ENCODE measurements around the gene ABCB11.

Gene ABCB11

GRCh38 chr2:168912466-168912865 is 118.7 kb downstream of the ABCB11 start:
- peak overlapping the region; percentile 30 for H3K4me3 ChIP-seq (ENCODE audit: low read depth, low read length)
- in situ Hi-C loops (cut with HindIII; ENCODE audit: low sequenced_read_pairs), result no loop called here
- TF ChIP-seq, protein P1, sequence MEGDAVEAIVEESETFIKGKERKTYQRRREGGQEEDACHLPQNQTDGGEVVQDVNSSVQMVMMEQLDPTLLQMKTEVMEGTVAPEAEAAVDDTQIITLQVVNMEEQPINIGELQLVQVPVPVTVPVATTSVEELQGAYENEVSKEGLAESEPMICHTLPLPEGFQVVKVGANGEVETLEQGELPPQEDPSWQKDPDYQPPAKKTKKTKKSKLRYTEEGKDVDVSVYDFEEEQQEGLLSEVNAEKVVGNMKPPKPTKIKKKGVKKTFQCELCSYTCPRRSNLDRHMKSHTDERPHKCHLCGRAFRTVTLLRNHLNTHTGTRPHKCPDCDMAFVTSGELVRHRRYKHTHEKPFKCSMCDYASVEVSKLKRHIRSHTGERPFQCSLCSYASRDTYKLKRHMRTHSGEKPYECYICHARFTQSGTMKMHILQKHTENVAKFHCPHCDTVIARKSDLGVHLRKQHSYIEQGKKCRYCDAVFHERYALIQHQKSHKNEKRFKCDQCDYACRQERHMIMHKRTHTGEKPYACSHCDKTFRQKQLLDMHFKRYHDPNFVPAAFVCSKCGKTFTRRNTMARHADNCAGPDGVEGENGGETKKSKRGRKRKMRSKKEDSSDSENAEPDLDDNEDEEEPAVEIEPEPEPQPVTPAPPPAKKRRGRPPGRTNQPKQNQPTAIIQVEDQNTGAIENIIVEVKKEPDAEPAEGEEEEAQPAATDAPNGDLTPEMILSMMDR (IDR thresholded peaks at IDR 0.05; ENCODE audit: low read depth, low read length), result no peak
- DNase-seq (ENCODE audit: low read depth, low spot score), result no peak

- in situ Hi-C loops (cut with HindIII; ENCODE audit: low sequenced_read_pairs), result no loop called here
- TF ChIP-seq, protein P1 (IDR thresholded peaks at IDR 0.05; ENCODE audit: low read depth, low read length), result no peak
- no peak for DNase-seq (ENCODE audit: low read depth, low spot score)
- no peak overlapping the region for H3K4me3 ChIP-seq (ENCODE audit: low read depth, low read length)
Observed at GRCh38 chr2:168910330-168910729, 120.8 kb downstream of the ABCB11 start.

- in situ Hi-C loops (cut with HindIII; ENCODE audit: low sequenced_read_pairs), result no loop called here
- H3K4me3 ChIP-seq (ENCODE audit: low read depth, low read length), result no peak overlapping the region
- DNase-seq (ENCODE audit: low read depth, low spot score), result no peak
- TF ChIP-seq, protein P1 (IDR thresholded peaks at IDR 0.05; ENCODE audit: low read depth, low read length), result no peak
Observed at GRCh38 chr2:168907940-168908662, 123.0 kb downstream of the ABCB11 start.

DNA sequence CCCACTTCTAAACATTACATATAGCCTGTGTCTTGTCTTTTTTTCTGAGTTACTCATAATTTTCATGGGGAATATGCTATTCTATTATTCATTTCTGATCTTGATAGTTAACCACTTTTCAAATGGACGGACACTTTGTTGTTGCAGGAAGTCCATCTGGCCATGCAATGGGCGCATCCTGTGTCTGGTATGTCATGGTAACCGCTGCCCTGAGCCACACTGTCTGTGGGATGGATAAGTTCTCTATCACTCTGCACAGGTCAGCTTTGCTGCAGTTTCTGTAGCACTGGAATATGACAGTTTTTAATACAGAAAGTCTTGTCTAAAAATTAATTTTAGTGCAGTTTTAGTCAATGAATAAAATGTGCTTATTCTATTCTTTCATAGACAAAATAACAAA is 126.8 kb downstream of the ABCB11 start:
- TF ChIP-seq, protein P1 (IDR thresholded peaks at IDR 0.05; ENCODE audit: low read depth, low read length), result no peak
- in situ Hi-C loops (cut with HindIII; ENCODE audit: low sequenced_read_pairs), result no loop called here
- no peak overlapping the region for H3K4me3 ChIP-seq (ENCODE audit: low read depth, low read length)
- DNase-seq (ENCODE audit: low read depth, low spot score), result no peak

DNA sequence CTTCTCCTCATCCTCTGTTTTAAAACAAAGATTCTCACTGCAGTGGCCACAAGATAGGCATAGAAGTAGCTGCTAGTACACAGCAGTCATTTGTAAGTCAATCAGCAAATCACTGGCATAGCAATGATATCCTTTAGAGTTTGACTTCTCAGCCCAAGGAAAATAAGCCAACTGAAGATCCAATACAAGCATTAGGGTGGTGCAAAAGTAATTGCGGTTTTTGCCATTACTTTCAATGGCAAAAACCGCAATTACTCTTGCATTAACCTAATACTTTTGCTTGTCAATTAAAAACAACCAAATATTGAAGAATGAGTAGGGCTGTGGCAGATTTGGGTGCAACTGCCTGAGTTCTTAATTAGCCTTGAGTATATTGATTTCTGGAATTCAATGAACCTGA is 127.2 kb downstream of the ABCB11 start:
- TF ChIP-seq, protein P1 (IDR thresholded peaks at IDR 0.05; ENCODE audit: low read depth, low read length), result no peak
- in situ Hi-C loops (cut with HindIII; ENCODE audit: low sequenced_read_pairs), result no loop called here
- DNase-seq (ENCODE audit: low read depth, low spot score), result no peak
- H3K4me3 ChIP-seq (ENCODE audit: low read depth, low read length), result no peak overlapping the region

DNA sequence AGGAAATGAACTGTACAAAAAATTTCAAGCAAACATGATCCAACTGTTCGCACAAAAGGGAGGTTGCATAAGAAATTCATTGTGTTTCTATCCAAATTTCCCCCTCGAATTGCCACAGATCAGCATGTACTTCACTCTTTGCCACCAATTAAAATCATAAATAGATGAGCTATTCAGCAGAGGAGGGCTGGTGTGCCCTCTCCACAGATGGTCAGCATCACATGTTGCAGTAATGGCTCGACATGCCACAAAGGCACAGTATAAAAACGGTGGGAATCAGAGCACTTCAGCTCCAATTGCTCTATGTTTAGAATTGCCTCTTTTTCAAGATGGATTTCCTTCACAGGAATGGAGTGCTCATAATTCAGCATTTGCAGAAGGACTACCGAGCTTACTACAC is 130.1 kb downstream of the ABCB11 start, which contains the start of gene G6PC2:
Gene G6PC2, plus strand, starts transcription at position 289 of the 400 bp plus-strand sequence. Its CDS starts 41 bp downstream, at position 330.
- in situ Hi-C loops (cut with HindIII; ENCODE audit: low sequenced_read_pairs), result no loop called here
- no peak within 1 kb of the TSS for H3K4me3 ChIP-seq (ENCODE audit: low read depth, low read length)
- no peak for DNase-seq (ENCODE audit: low read depth, low spot score)
- TF ChIP-seq, protein P1 (IDR thresholded peaks at IDR 0.05; ENCODE audit: low read depth, low read length), result no peak
